Measurements from ENCODE around the gene SLC43A2.

SLC43A2 gene

DNA sequence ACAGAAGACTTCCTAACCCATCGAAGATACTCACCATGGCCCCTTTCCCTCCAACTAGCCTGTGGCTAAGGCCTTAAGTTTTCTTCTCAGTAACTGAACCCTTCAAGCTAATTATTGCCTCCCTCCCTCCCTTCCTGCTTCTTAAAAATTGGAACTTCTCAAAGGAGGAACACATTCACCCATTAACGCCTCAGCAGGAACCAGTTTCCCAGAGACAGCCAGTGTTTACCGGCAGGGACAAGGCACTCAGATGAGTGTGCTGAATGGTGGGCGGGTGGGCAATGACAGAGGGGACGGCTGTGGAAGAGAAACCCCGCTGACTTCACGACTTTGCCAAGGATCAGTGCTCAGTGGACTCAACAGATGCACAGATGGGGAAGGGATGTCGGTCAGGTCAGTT lies 86.3 kb downstream of the SLC43A2 start:
- ChIA-PET POLR2A (no interaction called here), CTCF (no interaction called here)
- TF ChIP-seq CTCF (IDR thresholded peaks at IDR 0.05; ENCODE audit: insufficient read depth, low read length, missing control alignments) = no peak
- H3K4me3 ChIP-seq (ENCODE audit: low read depth, low read length) = no peak overlapping the region
- DNase-seq (ENCODE audit: low read depth, low spot score) = no peak

- POLR2A ChIA-PET = no interaction called here
- DNase-seq (ENCODE audit: low read depth, low spot score) = no peak
- H3K4me3 ChIP-seq (ENCODE audit: low read depth, low read length) = no peak overlapping the region
- CTCF ChIA-PET = no interaction called here
- TF ChIP-seq CTCF (IDR thresholded peaks at IDR 0.05; ENCODE audit: insufficient read depth, low read length, missing control alignments) = no peak
Observed at GRCh38 chr17:1541367-1541904, 87.2 kb downstream of the SLC43A2 start.

DNA sequence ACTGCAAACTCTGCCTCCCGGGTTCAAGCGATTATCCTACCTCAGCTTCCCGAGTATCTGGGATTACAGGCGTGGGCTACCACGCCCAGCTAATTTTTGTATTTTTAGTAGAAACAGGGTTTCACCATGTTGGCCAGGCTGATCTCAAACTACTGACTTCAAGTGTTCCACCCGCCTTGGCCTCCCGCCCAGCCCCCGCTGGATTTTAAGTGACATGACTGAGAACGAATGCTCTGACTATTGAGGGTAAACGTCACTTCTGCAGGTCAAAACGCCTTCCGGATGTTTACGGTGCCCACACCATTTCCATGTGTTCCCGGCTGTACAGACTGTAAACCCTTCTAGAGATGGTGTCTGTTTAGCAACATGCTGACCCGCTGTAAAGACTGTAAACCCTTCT lies 88.8 kb downstream of the SLC43A2 start:
- CTCF ChIA-PET = no interaction called here
- DNase-seq (ENCODE audit: low read depth, low spot score) = no peak
- POLR2A ChIA-PET = interaction anchor here (0.9 kb wide), 1 partner anchor 23 kb away, joined by 5 read pairs; the partner anchor contains the start of gene INPP5K
- TF ChIP-seq CTCF (IDR thresholded peaks at IDR 0.05; ENCODE audit: insufficient read depth, low read length, missing control alignments) = no peak
- H3K4me3 ChIP-seq (ENCODE audit: low read depth, low read length) = no peak overlapping the region

- no peak overlapping the region for H3K4me3 ChIP-seq (ENCODE audit: low read depth, low read length)
- ChIA-PET POLR2A (no interaction called here), CTCF (interaction anchor here (0.6 kb wide), 1 partner anchor 13 kb away, joined by 3 read pairs; no protein-coding TSS in a partner anchor)
- TF ChIP-seq CTCF (IDR thresholded peaks at IDR 0.05; ENCODE audit: insufficient read depth, low read length, missing control alignments) = no peak
- DNase-seq (ENCODE audit: low read depth, low spot score) = no peak
Observed at GRCh38 chr17:1535737-1536136, 92.9 kb downstream of the SLC43A2 start.

GRCh38 chr17:1533661-1534325 lies 94.8 kb downstream of the SLC43A2 start:
- TF ChIP-seq CTCF (IDR thresholded peaks at IDR 0.05; ENCODE audit: insufficient read depth, low read length, missing control alignments) = no peak
- no peak for DNase-seq (ENCODE audit: low read depth, low spot score)
- ChIA-PET CTCF (interaction anchor here (1.1 to 2.1 kb wide), 5 partner anchors 11 to 82 kb away, joined by 3 to 6 read pairs (median 3); no protein-coding TSS in a partner anchor), POLR2A (interaction anchor here (0.6 kb wide), 1 partner anchor 36 kb away, joined by 3 read pairs; no protein-coding TSS in a partner anchor)
- no peak overlapping the region for H3K4me3 ChIP-seq (ENCODE audit: low read depth, low read length)

GRCh38 chr17:1532836-1533602 lies 95.6 kb downstream of the SLC43A2 start:
- ChIA-PET CTCF (interaction anchor here (0.6 to 2.1 kb wide), 6 partner anchors 11 to 333 kb away, joined by 3 to 6 read pairs (median 3); no protein-coding TSS in a partner anchor), POLR2A (interaction anchor here (0.6 kb wide), 1 partner anchor 35 kb away, joined by 3 read pairs; no protein-coding TSS in a partner anchor)
- no peak overlapping the region for H3K4me3 ChIP-seq (ENCODE audit: low read depth, low read length)
- TF ChIP-seq CTCF (IDR thresholded peaks at IDR 0.05; ENCODE audit: insufficient read depth, low read length, missing control alignments) = peak; percentile 26
- DNase-seq (ENCODE audit: low read depth, low spot score) = no peak

Measured in AG04449 (cell line).